ENCODE data around the gene NHLH1. TPM values are rescaled to one million over a fixed set of nuclear protein-coding genes. Genes with fewer than 3 reads are reported as not detected.
"Not testable (repeated sequence)": the region's sequence is repeated elsewhere in the genome, so short reads cannot be mapped to it uniquely, and the experiment has no call there.

The NHLH1 gene
- total RNA-seq, 3 donors from 2014 or later (not counting 1 experiment from before 2014, with no cell fraction given): 0.13 to 0.16 TPM; not detected in 1

DNA sequence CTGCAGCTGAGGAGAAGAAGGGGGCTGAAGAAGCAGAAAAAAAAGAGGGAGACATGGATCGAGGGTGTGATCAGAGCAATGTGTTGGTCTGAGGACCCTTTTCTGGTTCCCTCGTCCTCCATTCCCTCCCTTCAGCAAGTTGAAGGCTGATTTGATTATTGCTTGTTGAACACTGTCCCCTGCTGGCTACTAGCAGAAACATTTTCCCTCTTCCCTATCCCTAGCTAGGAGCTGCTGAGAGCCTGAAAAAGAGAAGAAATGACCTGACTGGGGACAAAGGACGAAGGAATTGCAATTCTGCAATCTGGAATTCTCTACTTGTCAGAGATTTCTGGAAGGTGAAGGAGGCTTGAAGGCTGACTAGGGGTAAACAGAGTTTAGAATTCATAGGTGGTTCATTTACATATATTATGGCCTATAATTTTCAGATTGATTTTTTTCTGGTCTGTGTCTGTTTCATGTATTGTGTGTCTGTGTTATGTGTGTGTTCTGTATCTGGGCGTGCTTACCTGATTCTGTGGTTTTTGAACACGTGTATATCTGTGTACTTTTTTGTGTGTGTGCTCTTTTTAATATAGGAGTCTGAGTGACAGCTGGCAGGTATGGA is 9.8 kb downstream of the NHLH1 start:
- peaks cover 15 to 18% of the 10 kb centered on the region in 2 donors for H3K4me1 Mint-ChIP-seq
- peak in 1 of 2 donors; percentile 76 for DNase-seq
- no peaks in the 10 kb centered on the region for H3K36me3 Mint-ChIP-seq
- no peaks in the 10 kb centered on the region for H3K9me3 Mint-ChIP-seq
- intact Hi-C loops (cut with micrococcal nuclease): loop anchor here (1.0 to 10.0 kb wide), 5 partner anchors 183 to 442 kb away; no protein-coding TSS in a partner anchor
- ATAC-seq: peak; percentile 63 to 72 (median 64)
- no peaks in the 10 kb centered on the region for H3K36me3 ChIP-seq (ENCODE audit: control insufficient read depth, insufficient read depth, low read length)
- H3K27me3 Mint-ChIP-seq (ENCODE audit: low read depth in 2 of 2): peaks cover 0 to 13% of the 10 kb centered on the region in 2 donors
- 12% methylated on average over 5 of the region's 5 CpGs for WGBS (ENCODE audit: insufficient coverage)
- H3K4me3 Mint-ChIP-seq: peak overlapping the region; percentile 35
- H3K27ac ChIP-seq (ENCODE audit: low read length): no peak overlapping the region
- TF ChIP-seq, protein P1, sequence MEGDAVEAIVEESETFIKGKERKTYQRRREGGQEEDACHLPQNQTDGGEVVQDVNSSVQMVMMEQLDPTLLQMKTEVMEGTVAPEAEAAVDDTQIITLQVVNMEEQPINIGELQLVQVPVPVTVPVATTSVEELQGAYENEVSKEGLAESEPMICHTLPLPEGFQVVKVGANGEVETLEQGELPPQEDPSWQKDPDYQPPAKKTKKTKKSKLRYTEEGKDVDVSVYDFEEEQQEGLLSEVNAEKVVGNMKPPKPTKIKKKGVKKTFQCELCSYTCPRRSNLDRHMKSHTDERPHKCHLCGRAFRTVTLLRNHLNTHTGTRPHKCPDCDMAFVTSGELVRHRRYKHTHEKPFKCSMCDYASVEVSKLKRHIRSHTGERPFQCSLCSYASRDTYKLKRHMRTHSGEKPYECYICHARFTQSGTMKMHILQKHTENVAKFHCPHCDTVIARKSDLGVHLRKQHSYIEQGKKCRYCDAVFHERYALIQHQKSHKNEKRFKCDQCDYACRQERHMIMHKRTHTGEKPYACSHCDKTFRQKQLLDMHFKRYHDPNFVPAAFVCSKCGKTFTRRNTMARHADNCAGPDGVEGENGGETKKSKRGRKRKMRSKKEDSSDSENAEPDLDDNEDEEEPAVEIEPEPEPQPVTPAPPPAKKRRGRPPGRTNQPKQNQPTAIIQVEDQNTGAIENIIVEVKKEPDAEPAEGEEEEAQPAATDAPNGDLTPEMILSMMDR (IDR thresholded peaks at IDR 0.05): peak; percentile 77
- H3K9me3 ChIP-seq (ENCODE audit: control insufficient read depth, insufficient read depth, low read length): no peaks in the 10 kb centered on the region
- H3K27ac Mint-ChIP-seq: peak overlapping the region in 1 of 2 donors; percentile 88
- H3K4me3 ChIP-seq (ENCODE audit: low read length): no peak overlapping the region
- H3K27me3 ChIP-seq (ENCODE audit: control insufficient read depth, insufficient read depth, low read length): no peaks in the 10 kb centered on the region
- peaks cover 21% of the 10 kb centered on the region for H3K4me1 ChIP-seq (ENCODE audit: control insufficient read depth, insufficient read depth, low read length)

DNA sequence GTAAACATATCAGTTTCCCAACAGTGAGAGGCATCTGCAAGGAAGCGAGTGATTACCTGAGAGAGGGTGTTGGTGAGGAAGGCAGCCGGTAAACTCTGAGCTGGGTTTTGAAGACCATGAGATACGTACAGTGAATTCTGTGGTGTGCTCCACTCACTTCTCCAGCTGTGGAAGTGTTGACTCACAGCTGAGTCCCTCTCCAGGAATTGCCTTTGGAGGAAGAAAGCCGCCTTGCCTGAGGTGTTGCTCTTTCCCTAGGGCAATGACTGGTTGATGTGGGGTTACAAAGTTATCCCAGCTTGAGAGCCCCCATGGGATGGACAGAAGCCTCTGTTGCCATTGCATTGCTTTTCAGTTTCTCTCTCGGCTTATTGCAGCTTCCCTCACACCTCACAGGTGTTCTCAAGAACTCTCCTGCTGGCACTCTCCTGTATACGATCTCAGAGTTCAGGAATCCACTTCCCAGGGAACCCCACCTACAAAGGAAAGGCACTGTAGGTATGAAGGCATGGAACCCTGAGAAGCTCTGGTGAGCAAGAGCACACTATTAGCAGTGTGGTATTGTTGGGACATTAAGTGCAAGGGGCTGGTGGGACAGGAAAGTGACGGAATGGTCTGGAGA is 10.8 kb downstream of the NHLH1 start:
- no peaks in the 10 kb centered on the region for H3K9me3 ChIP-seq (ENCODE audit: control insufficient read depth, insufficient read depth, low read length)
- DNase-seq (no peak), ATAC-seq (no peak)
- H3K4me3 Mint-ChIP-seq: no peak overlapping the region
- H3K27me3 ChIP-seq (ENCODE audit: control insufficient read depth, insufficient read depth, low read length): no peaks in the 10 kb centered on the region
- H3K4me3 ChIP-seq (ENCODE audit: low read length): no peak overlapping the region
- TF ChIP-seq, protein P1 (IDR thresholded peaks at IDR 0.05): no peak
- no peaks in the 10 kb centered on the region for H3K9me3 Mint-ChIP-seq
- H3K36me3 ChIP-seq (ENCODE audit: control insufficient read depth, insufficient read depth, low read length): no peaks in the 10 kb centered on the region
- peaks cover 15 to 18% of the 10 kb centered on the region in 2 donors for H3K4me1 Mint-ChIP-seq
- WGBS (ENCODE audit: insufficient coverage): 89% methylated on average over 6 of the region's 7 CpGs
- H3K27ac ChIP-seq (ENCODE audit: low read length): no peak overlapping the region
- intact Hi-C loops (cut with micrococcal nuclease): loop anchor here (5.0 to 10.0 kb wide), 2 partner anchors 290 to 443 kb away; no protein-coding TSS in a partner anchor
- no peak overlapping the region for H3K27ac Mint-ChIP-seq
- peaks cover 0 to 10% of the 10 kb centered on the region in 2 donors for H3K27me3 Mint-ChIP-seq (ENCODE audit: low read depth in 2 of 2)
- H3K36me3 Mint-ChIP-seq: no peaks in the 10 kb centered on the region
- H3K4me1 ChIP-seq (ENCODE audit: control insufficient read depth, insufficient read depth, low read length): peaks cover 21% of the 10 kb centered on the region

GRCh38 chr1:160384812-160385211 is 17.9 kb downstream of the NHLH1 start:
- H3K36me3 ChIP-seq (ENCODE audit: control insufficient read depth, insufficient read depth, low read length); H3K4me3 ChIP-seq (ENCODE audit: low read length); H3K9me3 ChIP-seq (ENCODE audit: control insufficient read depth, insufficient read depth, low read length); H3K9me3 Mint-ChIP-seq; intact Hi-C loops (cut with micrococcal nuclease); H3K4me1 ChIP-seq (ENCODE audit: control insufficient read depth, insufficient read depth, low read length); DNase-seq; H3K27me3 ChIP-seq (ENCODE audit: control insufficient read depth, insufficient read depth, low read length); H3K36me3 Mint-ChIP-seq; H3K4me1 Mint-ChIP-seq; ATAC-seq; H3K4me3 Mint-ChIP-seq; H3K27ac Mint-ChIP-seq; H3K27ac ChIP-seq (ENCODE audit: low read length): not testable (repeated sequence)
- no CpG with 5 or more reads among the region's 2 CpGs for WGBS (ENCODE audit: insufficient coverage)
- peaks cover 10% of the 10 kb centered on the region in 2 donors for H3K27me3 Mint-ChIP-seq (ENCODE audit: low read depth in 2 of 2)

GRCh38 chr1:160388406-160388805 is 21.5 kb downstream of the NHLH1 start:
- H3K27me3 ChIP-seq (ENCODE audit: control insufficient read depth, insufficient read depth, low read length); H3K4me3 Mint-ChIP-seq; H3K9me3 ChIP-seq (ENCODE audit: control insufficient read depth, insufficient read depth, low read length); H3K9me3 Mint-ChIP-seq; H3K27ac Mint-ChIP-seq; ATAC-seq; H3K27ac ChIP-seq (ENCODE audit: low read length); H3K4me1 ChIP-seq (ENCODE audit: control insufficient read depth, insufficient read depth, low read length); DNase-seq; intact Hi-C loops (cut with micrococcal nuclease); H3K36me3 Mint-ChIP-seq; H3K36me3 ChIP-seq (ENCODE audit: control insufficient read depth, insufficient read depth, low read length); H3K4me1 Mint-ChIP-seq; H3K4me3 ChIP-seq (ENCODE audit: low read length): not testable (repeated sequence)
- WGBS (ENCODE audit: insufficient coverage): 100% methylated on average over 2 of the region's 4 CpGs
- peaks cover 17 to 18% of the 10 kb centered on the region in 2 donors for H3K27me3 Mint-ChIP-seq (ENCODE audit: low read depth in 2 of 2)
